ENCODE measurements around the gene DNAJC28.

GRCh38 chr21:33451634-33452071, 39.9 kb downstream of the DNAJC28 start:
- TF ChIP-seq POLR2AphosphoS5 (IDR thresholded peaks at IDR 0.05; ENCODE audit: low read depth, low read length) (no peak), CTCF (IDR thresholded peaks at IDR 0.05) (no peak)
